K562 (cell line): Measurements from ENCODE around the gene UBL3. TPM values are rescaled to one million over a fixed set of nuclear protein-coding genes. Genes with fewer than 3 reads are reported as not detected.

Source experiments
- ATAC-seq: fragments of 200-7000 bp; cut with Tn5 transposase; 3 replicates; pipeline ENCODE4 v1.9.1; 2020; ENCODE audit warnings: moderate library complexity
- BruUV-seq: library from RNA; stranded (reverse); fragments of 400-500 nt; replicated peaks from 2 replicates; lab custom pipeline; 2021; lab: Mats Ljungman, UMichigan
- CTCF ChIA-PET: fragments of 300-600 bp; formaldehyde crosslinking; extraction: SDS; loops from one replicate; lab custom pipeline; 2021; ENCODE audit warnings: low intra/inter-chr PET ratio; lab: Yijun Ruan, JAX
- POLR2A ChIA-PET: fragments of 300-600, 350-650 bp; sonication (Branson Sonifier 250); formaldehyde crosslinking; extraction: SDS; loops from one replicate; lab custom pipeline; 2021; ENCODE audit warnings: antibody characterized with exemption, inconsistent platforms; lab: Yijun Ruan, JAX
- DNase-seq, 4 experiments: peaks; one replicate each; pipeline versions ENCODE4 v3.0.0 to v3.0.0-alpha.2; 2011 to 2018; ENCODE audit warnings: low spot score in 3 of 4, mixed read lengths in 3 of 4; ENCODE audit errors: extremely low read depth in 1 of 4
- FAIRE-seq: peaks from 2 replicates; lab custom pipeline; 2011; peaks lifted over from hg19 to GRCh38; lab: Jason Lieb, UNC
- H2AFZ ChIP-seq: 2 replicates; pipeline ENCODE4 v1.6.0; 2011; ENCODE audit warnings: low read depth, low read length, control low read depth, inconsistent platforms
- H3K27ac ChIP-seq: fragments of 200-600 bp; 3 replicates; pipeline ENCODE4 v1.8.0; 2011; ENCODE audit warnings: low read depth, mild to moderate bottlenecking, control low read depth, inconsistent platforms, low read length, moderate library complexity, mixed read lengths; ENCODE audit errors: extremely low read depth
- H3K27me3 ChIP-seq, 2 experiments: fragments of 300-600 bp in 1 of 2; 2 replicates in 1 of 2; 3 replicates in 1 of 2; pipeline versions ENCODE4 v1.6.0 to v1.8.0; 2011; ENCODE audit warnings: inconsistent platforms in 2 of 2, low read length in 2 of 2, mild to moderate bottlenecking in 1 of 2, mixed read lengths in 1 of 2, moderate library complexity in 1 of 2; ENCODE audit not compliant: control insufficient read depth in 2 of 2, insufficient read depth in 2 of 2
- H3K36me3 ChIP-seq: fragments of 300-600 bp; 3 replicates; pipeline ENCODE4 v1.8.0; 2011; ENCODE audit warnings: mild to moderate bottlenecking, low read length, inconsistent platforms; ENCODE audit not compliant: control insufficient read depth, insufficient read depth
- H3K4me1 ChIP-seq, 2 experiments: fragments of 200-600 bp in 1 of 2; replicated peaks in 1 of 2; 2 replicates in 1 of 2; 3 replicates in 1 of 2; pipeline versions ENCODE4 v1.5.1 to v1.8.0; 2011; ENCODE audit warnings: inconsistent platforms in 2 of 2, low read length in 2 of 2, mild to moderate bottlenecking in 1 of 2, mixed read lengths in 1 of 2, moderate library complexity in 1 of 2; ENCODE audit not compliant: control insufficient read depth in 2 of 2, insufficient read depth in 2 of 2
- H3K4me2 ChIP-seq: 2 replicates; pipeline ENCODE4 v1.6.1; 2011; ENCODE audit warnings: low read length, control low read depth, inconsistent platforms, mixed read lengths; ENCODE audit not compliant: insufficient read depth
- H3K4me3 ChIP-seq: fragments of 200-600 bp; sonication (generic), shearing (Covaris generic); 2 replicates; pipeline ENCODE4 v1.5.1; 2016; ENCODE audit warnings: control low read depth, inconsistent platforms
- H3K79me2 ChIP-seq: fragments of 200-600 bp; 3 replicates; pipeline ENCODE4 v1.8.0; 2011; ENCODE audit warnings: low read length, inconsistent platforms; ENCODE audit not compliant: control insufficient read depth, insufficient read depth
- H3K9ac ChIP-seq, 2 experiments: 2 replicates each; pipeline versions ENCODE4 v1.6.0 to v1.6.1; 2011; ENCODE audit warnings: low read depth in 2 of 2, low read length in 2 of 2, control low read depth in 1 of 2, inconsistent platforms in 1 of 2, mild to moderate bottlenecking in 1 of 2, mixed read lengths in 1 of 2; ENCODE audit not compliant: insufficient read depth in 1 of 2
- H3K9me1 ChIP-seq: one replicate; pipeline ENCODE4 v1.6.0; 2011; ENCODE audit warnings: inconsistent platforms, mild to moderate bottlenecking, low read length, moderate library complexity; ENCODE audit not compliant: control insufficient read depth, insufficient read depth
- H3K9me3 ChIP-seq: replicated peaks from 2 replicates; pipeline ENCODE4 v1.5.1; 2011; ENCODE audit warnings: low read depth, low read length, inconsistent platforms; ENCODE audit not compliant: control insufficient read depth, insufficient read depth
- H4K20me1 ChIP-seq: replicated peaks from 2 replicates; pipeline ENCODE4 v1.6.1; 2011; ENCODE audit warnings: low read length, inconsistent platforms, mixed read lengths; ENCODE audit not compliant: control insufficient read depth, insufficient read depth
- C11orf30 ChIP-seq: fragments of 450-650 bp; IDR thresholded peaks from 2 replicates; pipeline ENCODE4 v1.6.1; 2016; ENCODE audit warnings: low read depth, mild to moderate bottlenecking
- CEBPG ChIP-seq, 3 experiments: fragments of 200-800 bp in 1 of 3; sonication (Bioruptor generic) in 1 of 3; sonication (generic) in 1 of 3; formaldehyde crosslinking in 1 of 3; IDR thresholded peaks in 2 of 3; conservative IDR thresholded peaks in 1 of 3; 2 replicates each; pipeline versions ENCODE4 v1.6.1 to v1.8.0; 2016 to 2022; ENCODE audit warnings: missing compliant biosample characterization in 2 of 3, missing genetic modification characterization in 2 of 3, mild to moderate bottlenecking in 1 of 3, missing genetic modification reagents in 1 of 3
- ELF2 ChIP-seq: fragments of 250-450 bp; sonication (Bioruptor Pico); IDR thresholded peaks from 2 replicates; pipeline ENCODE4 v1.5.0; 2021; ENCODE audit warnings: mild to moderate bottlenecking
- GABPB2 ChIP-seq: fragments of 250-450 bp; sonication (Bioruptor Pico); conservative IDR thresholded peaks from 2 replicates; pipeline ENCODE4 v1.5.1; 2021; ENCODE audit warnings: mild to moderate bottlenecking
- GATA2 ChIP-seq: sonication (generic); formaldehyde crosslinking; IDR thresholded peaks from 2 replicates; pipeline ENCODE4 v1.4.0; 2020; ENCODE audit warnings: mild to moderate bottlenecking, missing genetic modification reagents
- HCFC1 ChIP-seq: IDR thresholded peaks from 2 replicates; pipeline ENCODE4 v1.6.1; 2012; ENCODE audit warnings: low read depth, low read length, improper control_type of control experiment
- HDAC6 ChIP-seq: IDR thresholded peaks from 2 replicates; pipeline ENCODE4 v1.6.1; 2012; ENCODE audit warnings: low read depth, mild to moderate bottlenecking, control low read depth, inconsistent platforms, low read length, moderate library complexity
- HIVEP1 ChIP-seq: fragments of 250-450 bp; sonication (Bioruptor Pico); IDR thresholded peaks from 2 replicates; pipeline ENCODE4 v1.4.0; 2020; ENCODE audit warnings: mild to moderate bottlenecking
- MAX ChIP-seq: sonication (generic); formaldehyde crosslinking; IDR thresholded peaks from 2 replicates; pipeline ENCODE4 v1.9.0; 2022; ENCODE audit warnings: mild to moderate bottlenecking, missing genetic modification reagents
- PPARD ChIP-seq: fragments of 250-450 bp; sonication (Bioruptor Pico); IDR thresholded peaks from 2 replicates; pipeline ENCODE4 v1.8.0; 2022; ENCODE audit warnings: inconsistent platforms, mild to moderate bottlenecking, moderate library complexity
- RAD21 ChIP-seq, 2 experiments: fragments of 250-450 bp in 1 of 2; fragments of 450-650 bp in 1 of 2; sonication (Bioruptor Pico) in 1 of 2; formaldehyde crosslinking in 1 of 2; IDR thresholded peaks in 1 of 2; conservative IDR thresholded peaks in 1 of 2; 2 replicates each; pipeline versions ENCODE4 v1.4.0 to v1.8.0; 2020 to 2022; ENCODE audit warnings: mild to moderate bottlenecking in 2 of 2, moderate library complexity in 1 of 2
- RBM15 ChIP-seq: fragments of 200-400 bp; formaldehyde crosslinking; IDR thresholded peaks from 2 replicates; pipeline ENCODE4 v1.6.1; 2018; ENCODE audit warnings: mild to moderate bottlenecking, low read length, moderate library complexity; ENCODE audit not compliant: insufficient read depth
- SIRT6 ChIP-seq: IDR thresholded peaks from one replicate; pipeline ENCODE4 v1.6.1; 2012; ENCODE audit warnings: low read depth, mild to moderate bottlenecking, control low read depth, inconsistent platforms, low read length, moderate library complexity
- SMARCB1 ChIP-seq: IDR thresholded peaks from 2 replicates; pipeline ENCODE4 v1.6.1; 2011; ENCODE audit warnings: improper control_type of control experiment, low read depth; ENCODE audit not compliant: insufficient read length
- SNIP1 ChIP-seq: fragments of 450-650 bp; IDR thresholded peaks from 2 replicates; pipeline ENCODE4 v1.7.1; 2017; ENCODE audit warnings: low read depth, mild to moderate bottlenecking
- STAT5B ChIP-seq: fragments of 250-450 bp; sonication (Bioruptor Pico); IDR thresholded peaks from 2 replicates; pipeline ENCODE4 v1.8.0; 2021; ENCODE audit warnings: mild to moderate bottlenecking, inconsistent platforms
- TCF15 ChIP-seq: fragments of 250-450 bp; sonication (Bioruptor Pico); IDR thresholded peaks from 2 replicates; pipeline ENCODE4 v1.8.0; 2022; ENCODE audit warnings: moderate library complexity, mild to moderate bottlenecking, inconsistent platforms
- ZBED1 ChIP-seq: IDR thresholded peaks from 2 replicates; pipeline ENCODE4 v1.6.1; 2014
- ZNF785 ChIP-seq: fragments of 250-450 bp; sonication (Bioruptor Pico); IDR thresholded peaks from 2 replicates; pipeline ENCODE4 v1.4.0; 2020; ENCODE audit warnings: mild to moderate bottlenecking
- WGBS: fragments of 100-300 bp; shearing (Covaris generic); methylation state at CpG from one replicate; pipeline ENCODE4 v1.1.6; 2016; ENCODE audit warnings: low coverage, mixed read lengths; ENCODE audit not compliant: insufficient coverage; ENCODE audit errors: missing lambda C conversion rate; 5-methylcytosine and 5-hydroxymethylcytosine counted together
- in situ Hi-C: fragments of 300-500 bp; cut with MboI; formaldehyde crosslinking; loops from 4 replicates; pipeline ENCODE4 v1.15.0; 2018; ENCODE audit warnings: inconsistent platforms, mixed read lengths
- intact Hi-C: fragments of 100-400 bp; cut with micrococcal nuclease; formaldehyde crosslinking; loops from 2 replicates; pipeline ENCODE4 v1.14.2; 2022
- polyA plus RNA-seq, 8 experiments: library from polyadenylated mRNA; depleted of rRNA in 4 of 8; stranded (reverse) in 5 of 8; unstranded in 3 of 8; fragments of >200 nt; fragmentation: Nextera tagmentation in 2 of 8; fragmentation: Illumina TruSeq in 1 of 8; extraction: Ambion mirVana in 2 of 8; extraction: Trizol in 1 of 8; gene quantifications; 2 replicates each; pipeline versions ENCODE4 v1.2.1 to v1.2.3, GENCODE V29; 2011 to 2014; ENCODE audit warnings: inconsistent platforms in 1 of 8, missing spikeins in 1 of 8
- total RNA-seq, 7 experiments: library from RNA; depleted of rRNA in 6 of 7; stranded (reverse); fragments of >200 nt in 6 of 7; fragmentation: Illumina TruSeq in 2 of 7; extraction: Trizol in 2 of 7; gene quantifications; 2 replicates each; pipeline versions ENCODE4 v1.2.1 to v1.2.3, GENCODE V29; 2011 to 2021; ENCODE audit warnings: low replicate concordance in 1 of 7
- TF ChIP-seq, protein P1 (sequence below): fragments of 250-450 bp; sonication (Bioruptor Pico); IDR thresholded peaks from 2 replicates; pipeline ENCODE4 v1.4.0; 2020; ENCODE audit warnings: mild to moderate bottlenecking

The UBL3 gene
- total and polyA plus RNA-seq, 9 of the 15 experiments (the other 6 are each of a cell fraction or from before 2014, with no cell fraction given): 0.64 to 2.4 (median 1.8) TPM

DNA sequence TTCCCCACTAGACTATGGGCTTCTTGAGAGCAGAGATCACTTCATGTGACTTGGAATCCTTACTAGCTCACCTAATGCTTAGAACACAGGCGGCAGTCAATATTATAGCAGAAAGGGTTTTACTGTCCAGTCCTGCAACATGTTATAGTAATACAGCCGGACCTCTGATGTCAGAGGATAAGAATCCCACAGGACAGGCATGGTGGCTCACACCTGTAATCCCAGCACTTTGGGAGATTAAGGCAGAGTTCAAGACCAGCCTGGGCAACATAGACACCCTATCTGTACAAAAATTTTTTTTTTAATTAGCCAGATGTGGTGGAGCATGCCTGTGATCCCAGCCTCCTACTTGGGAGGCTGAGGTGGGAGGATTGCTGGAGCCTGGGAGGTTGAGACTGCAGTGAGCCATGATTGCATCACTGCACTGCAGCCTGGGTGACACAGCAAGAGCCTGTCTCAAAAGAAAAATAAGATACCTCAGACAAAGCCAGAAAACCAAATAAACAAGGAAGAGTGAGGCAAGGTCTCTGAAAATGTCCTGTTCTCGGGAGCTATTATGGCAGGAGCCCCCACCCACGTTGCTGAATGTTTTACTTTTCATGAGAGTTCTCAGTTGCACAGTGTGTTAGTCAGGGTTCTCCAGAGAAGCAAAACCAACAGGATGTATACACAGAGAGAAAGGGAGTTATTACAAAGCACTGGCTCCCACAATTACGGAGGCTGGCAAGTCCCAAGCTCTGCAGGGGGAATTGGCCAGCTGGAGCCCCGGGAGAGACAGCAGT, 100.8 kb downstream of the UBL3 start (continued):
- TF ChIP-seq MAX (CRISPR knock-in tag): no peak
- no peak for TF ChIP-seq ZBED1
- TF ChIP-seq C11orf30: no peak
- no peak for TF ChIP-seq RAD21 (CRISPR knock-in tag; conservative IDR thresholded peaks at IDR 0.05 in 1 of 2, IDR thresholded peaks at IDR 0.05 in 1 of 2)
- no peak for TF ChIP-seq RBM15
- no peak for TF ChIP-seq CEBPG (CRISPR knock-in tag; IDR thresholded peaks at IDR 0.05)
- peak; percentile 20 to 32; a peak in 1 of 4 replicates for TF ChIP-seq CEBPG (tag; conservative IDR thresholded peaks at IDR 0.05 in 1 of 2, IDR thresholded peaks at IDR 0.05 in 1 of 2)

DNA sequence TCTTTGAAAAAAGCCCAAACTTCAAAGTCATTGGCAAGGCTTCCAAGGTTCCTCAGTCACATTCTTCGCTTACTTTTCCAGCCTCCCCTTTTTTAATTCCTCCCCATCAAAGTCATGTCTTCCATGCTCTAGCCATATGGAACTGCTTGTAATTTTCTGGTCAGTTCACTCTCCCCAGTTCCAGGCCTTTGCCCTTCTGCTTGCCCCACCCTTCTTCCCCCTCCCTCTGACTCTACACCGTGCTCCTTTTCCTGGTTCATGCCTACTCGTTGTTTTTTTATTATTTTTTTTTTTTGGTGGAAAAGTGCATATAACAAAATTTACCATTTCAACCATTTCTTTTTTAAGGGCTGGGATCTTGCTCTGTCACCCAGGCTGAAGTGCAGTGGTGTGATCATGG, 102.3 kb downstream of the UBL3 start:
- BruUV-seq: no TSS peak
- Histone ChIP-seq H3K27me3 (peaks cover 0 to 11% of the 10 kb centered on the region in 2 experiments; a peak in 2 of 5 replicates), H3K79me2 (no peaks in the 10 kb centered on the region), H3K27ac (no peak overlapping the region), H3K9ac (no peak overlapping the region), H3K9me3 (no peaks in the 10 kb centered on the region), H3K36me3 (no peaks in the 10 kb centered on the region), H3K4me2 (no peak overlapping the region), H4K20me1 (no peaks in the 10 kb centered on the region), H3K4me1 (no peaks in the 10 kb centered on the region), H3K9me1 (no peaks in the 10 kb centered on the region), H3K4me3 (no peak overlapping the region), H2AFZ (no peak overlapping the region)
- POLR2A ChIA-PET: no interaction called here
- intact Hi-C loops: no loop called here
- FAIRE-seq (no peak), DNase-seq (no peak), ATAC-seq (no peak)
- WGBS: 0% methylated on average over 3 of the region's 3 CpGs
- CTCF ChIA-PET: no interaction called here
- in situ Hi-C loops: no loop called here
- TF ChIP-seq TCF15 (no peak), SIRT6 (no peak), PPARD (CRISPR knock-in tag) (no peak), HDAC6 (no peak), ELF2 (CRISPR knock-in tag) (no peak), SNIP1 (no peak), GATA2 (CRISPR knock-in tag) (no peak), GABPB2 (CRISPR knock-in tag) (no peak), SMARCB1 (no peak), ZNF785 (CRISPR knock-in tag) (no peak), RAD21 (CRISPR knock-in tag; conservative IDR thresholded peaks at IDR 0.05 in 1 of 2, IDR thresholded peaks at IDR 0.05 in 1 of 2) (no peak), STAT5B (CRISPR knock-in tag) (no peak), HCFC1 (no peak), HIVEP1 (no peak)
- TF ChIP-seq, protein P1, sequence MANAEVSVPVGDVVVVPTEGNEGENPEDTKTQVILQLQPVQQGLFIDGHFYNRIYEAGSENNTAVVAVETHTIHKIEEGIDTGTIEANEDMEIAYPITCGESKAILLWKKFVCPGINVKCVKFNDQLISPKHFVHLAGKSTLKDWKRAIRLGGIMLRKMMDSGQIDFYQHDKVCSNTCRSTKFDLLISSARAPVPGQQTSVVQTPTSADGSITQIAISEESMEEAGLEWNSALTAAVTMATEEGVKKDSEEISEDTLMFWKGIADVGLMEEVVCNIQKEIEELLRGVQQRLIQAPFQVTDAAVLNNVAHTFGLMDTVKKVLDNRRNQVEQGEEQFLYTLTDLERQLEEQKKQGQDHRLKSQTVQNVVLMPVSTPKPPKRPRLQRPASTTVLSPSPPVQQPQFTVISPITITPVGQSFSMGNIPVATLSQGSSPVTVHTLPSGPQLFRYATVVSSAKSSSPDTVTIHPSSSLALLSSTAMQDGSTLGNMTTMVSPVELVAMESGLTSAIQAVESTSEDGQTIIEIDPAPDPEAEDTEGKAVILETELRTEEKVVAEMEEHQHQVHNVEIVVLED (CRISPR knock-in tag): no peak
